Activated CD8-positive, alpha-beta memory T cell treated with anti-CD3 and anti-CD28 coated beads for 48 hours (primary cell): Measurements from ENCODE around the gene ASIC3.
A peak's percentile ranks its signal among the peaks of the same experiment; 100 is the strongest.
"Not testable (repeated sequence)": the region's sequence is repeated elsewhere in the genome, so short reads cannot be mapped to it uniquely, and the experiment has no call there.

Experiments used
- DNase-seq, 3 experiments: peaks; one replicate each; pipeline ENCODE4 v3.0.0-alpha.2; 2020; ENCODE audit warnings: low read depth in 2 of 3, low spot score in 2 of 3

The ASIC3 gene

GRCh38 chr7:151047976-151048815, at the start of gene ASIC3:
Gene ASIC3 (plus strand): TSS chr7:151048531. CDS start chr7:151048886, 355 bp downstream.
- no peak for DNase-seq

- DNase-seq = no peak
These were observed 49.3 kb upstream of the ASIC3 start for GRCh38 chr7:150999001-150999400.

- no peak for DNase-seq
These were observed 48.7 kb upstream of the ASIC3 start for GRCh38 chr7:150999497-151000230.

- DNase-seq = no peak
These were observed 47.3 kb upstream of the ASIC3 start for GRCh38 chr7:151000897-151001495.

GRCh38 chr7:151001546-151001945, 46.8 kb upstream of the ASIC3 start:
- no peak for DNase-seq

GRCh38 chr7:151003572-151003971, 44.8 kb upstream of the ASIC3 start:
- no peak for DNase-seq

- DNase-seq = no peak
These were observed 42.8 kb upstream of the ASIC3 start for GRCh38 chr7:151005566-151005965.

- no peak for DNase-seq
These were observed 41.6 kb upstream of the ASIC3 start for GRCh38 chr7:151006590-151007300.

GRCh38 chr7:151007469-151007898, 40.8 kb upstream of the ASIC3 start:
- DNase-seq = no peak

GRCh38 chr7:151008143-151008510, 40.2 kb upstream of the ASIC3 start:
- no peak for DNase-seq

- DNase-seq = peak; percentile 71 to 84 (median 75)
These were observed 39.6 kb upstream of the ASIC3 start for GRCh38 chr7:151008511-151009323.

- no peak for DNase-seq
These were observed 38.8 kb upstream of the ASIC3 start for GRCh38 chr7:151009327-151010036.

- no peak for DNase-seq
These were observed 38.4 kb upstream of the ASIC3 start for GRCh38 chr7:151010037-151010306.

GRCh38 chr7:151010307-151011096, 37.8 kb upstream of the ASIC3 start:
- DNase-seq = no peak

GRCh38 chr7:151011097-151011409, 37.3 kb upstream of the ASIC3 start:
- no peak for DNase-seq

- not testable (repeated sequence) for DNase-seq
These were observed 36.7 kb upstream of the ASIC3 start for GRCh38 chr7:151011616-151012015.

- DNase-seq = no peak
These were observed 36.2 kb upstream of the ASIC3 start for GRCh38 chr7:151012031-151012692.

GRCh38 chr7:151012911-151013347, 35.4 kb upstream of the ASIC3 start:
- no peak for DNase-seq

- DNase-seq = no peak
These were observed 35.0 kb upstream of the ASIC3 start for GRCh38 chr7:151013356-151013732.
